Liver (tissue), 9 donors: Measurements from ENCODE around the gene DEAF1. TPM values are rescaled to one million over a fixed set of nuclear protein-coding genes. Genes with fewer than 3 reads are reported as not detected.
A peak's percentile ranks its signal among the peaks of the same experiment; 100 is the strongest.

Source experiments
- DNase-seq: peaks from one replicate; pipeline ENCODE4 v3.0.0-alpha.2; 2017; ENCODE audit warnings: low spot score
- H3K27ac ChIP-seq, 2 donors: one replicate each; pipeline ENCODE4 v1.7.0; 2013; ENCODE audit warnings: inconsistent platforms in 2 of 2, low read length in 2 of 2, control low read depth in 1 of 2, low read depth in 1 of 2, mild to moderate bottlenecking in 1 of 2
- H3K27me3 ChIP-seq, 4 donors: one replicate each; pipeline versions ENCODE4 v1.6.1 to v1.7.0; 2013; ENCODE audit warnings: low read length in 3 of 4, inconsistent platforms in 1 of 4, mild to moderate bottlenecking in 1 of 4, moderate library complexity in 1 of 4; ENCODE audit not compliant: control insufficient read depth in 4 of 4, insufficient read depth in 4 of 4
- H3K36me3 ChIP-seq, 4 donors: one replicate each; pipeline versions ENCODE4 v1.6.1 to v1.7.0; 2013; ENCODE audit warnings: low read length in 3 of 4, mild to moderate bottlenecking in 3 of 4, low read depth in 1 of 4, moderate library complexity in 1 of 4; ENCODE audit not compliant: control insufficient read depth in 4 of 4, insufficient read depth in 3 of 4
- H3K4me1 ChIP-seq, 4 donors: one replicate each; pipeline versions ENCODE4 v1.6.1 to v1.7.0; 2013; ENCODE audit warnings: low read length in 3 of 4, mild to moderate bottlenecking in 3 of 4, moderate library complexity in 1 of 4; ENCODE audit not compliant: control insufficient read depth in 4 of 4, insufficient read depth in 4 of 4
- H3K4me3 ChIP-seq, 3 donors: one replicate each; pipeline versions ENCODE4 v1.6.1 to v1.7.0; 2013; ENCODE audit warnings: low read length in 3 of 3, control low read depth in 1 of 3, low read depth in 1 of 3, mild to moderate bottlenecking in 1 of 3
- H3K9ac ChIP-seq, 2 donors: one replicate each; pipeline ENCODE4 v1.7.0; 2013; ENCODE audit warnings: low read length in 2 of 2, mild to moderate bottlenecking in 2 of 2, moderate library complexity in 2 of 2, control low read depth in 1 of 2, low read depth in 1 of 2
- H3K9me3 ChIP-seq, 4 donors: one replicate each; pipeline versions ENCODE4 v1.6.1 to v1.7.0; 2013; ENCODE audit warnings: low read length in 3 of 4; ENCODE audit not compliant: control insufficient read depth in 4 of 4
- EGR1 ChIP-seq, 2 donors: IDR thresholded peaks; 2 replicates each; pipeline ENCODE4 v1.6.1; 2016 to 2018; ENCODE audit warnings: antibody characterized with exemption in 2 of 2, low read depth in 2 of 2
- FOXA1 ChIP-seq: IDR thresholded peaks from 2 replicates; pipeline ENCODE4 v1.6.1; 2016; ENCODE audit warnings: antibody characterized with exemption
- GABPA ChIP-seq, 2 donors: IDR thresholded peaks in 1 of 2; conservative IDR thresholded peaks in 1 of 2; 2 replicates each; pipeline ENCODE4 v1.6.1; 2016; ENCODE audit warnings: antibody characterized with exemption in 2 of 2, mild to moderate bottlenecking in 1 of 2, moderate library complexity in 1 of 2
- HNF4G ChIP-seq: IDR thresholded peaks from 2 replicates; pipeline ENCODE4 v1.6.1; 2016; ENCODE audit warnings: antibody characterized with exemption
- JUND ChIP-seq, 2 donors: IDR thresholded peaks; 2 replicates each; pipeline ENCODE4 v1.6.1; 2016; ENCODE audit warnings: antibody characterized with exemption in 2 of 2
- RAD21 ChIP-seq, 2 donors: IDR thresholded peaks; 2 replicates each; pipeline ENCODE4 v1.6.1; 2016; ENCODE audit warnings: antibody characterized with exemption in 2 of 2, mild to moderate bottlenecking in 2 of 2
- RXRA ChIP-seq, 2 donors: IDR thresholded peaks; 2 replicates each; pipeline ENCODE4 v1.6.1; 2017 to 2018; ENCODE audit warnings: antibody characterized with exemption in 2 of 2, mild to moderate bottlenecking in 1 of 2
- SP1 ChIP-seq: IDR thresholded peaks from 2 replicates; pipeline ENCODE4 v1.6.1; 2018; ENCODE audit warnings: antibody characterized with exemption, mild to moderate bottlenecking
- TAF1 ChIP-seq: conservative IDR thresholded peaks from 2 replicates; pipeline ENCODE4 v1.6.1; 2016; ENCODE audit warnings: antibody characterized with exemption, mild to moderate bottlenecking
- YY1 ChIP-seq: IDR thresholded peaks from 2 replicates; pipeline ENCODE4 v1.6.1; 2016; ENCODE audit warnings: antibody characterized with exemption, mild to moderate bottlenecking
- WGBS: extraction: QIAGEN DNeasy Blood & Tissue Kit; methylation state at CpG from one replicate; pipeline ENCODE4 v1.1.7; 2013; 5-methylcytosine and 5-hydroxymethylcytosine counted together
- polyA plus RNA-seq, 2 donors: library from polyadenylated mRNA; stranded (reverse) in 1 of 2; unstranded in 1 of 2; fragments of 200-250 nt in 1 of 2; fragments of >200 nt in 1 of 2; fragmentation: Nextera tagmentation in 1 of 2; extraction: Ambion mirVana in 1 of 2; gene quantifications; one replicate each; pipeline versions ENCODE4 v1.2.1 to v1.2.3, GENCODE V29; 2013 to 2015
- total RNA-seq, 2 donors: library from RNA; depleted of rRNA; stranded (reverse); fragments of >200 nt; gene quantifications; one replicate each; pipeline ENCODE4 v1.2.3, GENCODE V29; 2014
- TF ChIP-seq, protein P1 (sequence below): IDR thresholded peaks from 2 replicates; pipeline ENCODE4 v1.6.1; 2016; ENCODE audit warnings: antibody characterized with exemption
- TF ChIP-seq, protein P2 (sequence below): IDR thresholded peaks from 2 replicates; pipeline ENCODE4 v1.6.1; 2016; ENCODE audit warnings: antibody characterized with exemption
- donor health status: healthy.
- donor health status: healthy.
- donor health status: healthy.
- donor health status: healthy.
- donor health status: healthy.

DEAF1 gene
- total and polyA plus RNA-seq, 4 donors, result 7.0 to 11.4 (median 10.1) TPM

DNA sequence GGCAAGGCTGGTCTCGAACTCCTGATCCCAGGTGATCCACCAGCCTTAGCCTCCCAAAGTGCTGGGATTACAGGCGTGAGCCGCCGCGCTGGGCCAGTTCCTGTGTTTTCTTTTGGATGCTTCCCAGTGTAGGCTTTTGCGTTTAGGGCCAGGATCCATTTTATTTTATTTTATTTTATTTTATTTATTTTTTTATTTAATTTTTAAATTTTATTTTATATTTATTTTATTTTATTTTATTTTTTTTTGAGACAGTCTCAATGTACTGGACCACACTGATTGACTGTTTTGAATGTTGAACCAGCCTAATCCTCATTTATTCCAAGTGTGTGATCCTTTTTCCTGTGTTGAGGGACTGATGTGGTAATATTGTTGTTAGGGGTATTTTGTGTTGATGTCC is 19.4 kb upstream of the DEAF1 start:
- Histone ChIP-seq H3K9ac (no peak overlapping the region), H3K4me3 (no peak overlapping the region)
- TF ChIP-seq TAF1, result no peak
- no peak for TF ChIP-seq RAD21 (IDR thresholded peaks at IDR 0.05)
- no peak for TF ChIP-seq SP1
- no peak for TF ChIP-seq EGR1 (IDR thresholded peaks at IDR 0.05; ENCODE audit: low read depth in 2 of 2)

DNA sequence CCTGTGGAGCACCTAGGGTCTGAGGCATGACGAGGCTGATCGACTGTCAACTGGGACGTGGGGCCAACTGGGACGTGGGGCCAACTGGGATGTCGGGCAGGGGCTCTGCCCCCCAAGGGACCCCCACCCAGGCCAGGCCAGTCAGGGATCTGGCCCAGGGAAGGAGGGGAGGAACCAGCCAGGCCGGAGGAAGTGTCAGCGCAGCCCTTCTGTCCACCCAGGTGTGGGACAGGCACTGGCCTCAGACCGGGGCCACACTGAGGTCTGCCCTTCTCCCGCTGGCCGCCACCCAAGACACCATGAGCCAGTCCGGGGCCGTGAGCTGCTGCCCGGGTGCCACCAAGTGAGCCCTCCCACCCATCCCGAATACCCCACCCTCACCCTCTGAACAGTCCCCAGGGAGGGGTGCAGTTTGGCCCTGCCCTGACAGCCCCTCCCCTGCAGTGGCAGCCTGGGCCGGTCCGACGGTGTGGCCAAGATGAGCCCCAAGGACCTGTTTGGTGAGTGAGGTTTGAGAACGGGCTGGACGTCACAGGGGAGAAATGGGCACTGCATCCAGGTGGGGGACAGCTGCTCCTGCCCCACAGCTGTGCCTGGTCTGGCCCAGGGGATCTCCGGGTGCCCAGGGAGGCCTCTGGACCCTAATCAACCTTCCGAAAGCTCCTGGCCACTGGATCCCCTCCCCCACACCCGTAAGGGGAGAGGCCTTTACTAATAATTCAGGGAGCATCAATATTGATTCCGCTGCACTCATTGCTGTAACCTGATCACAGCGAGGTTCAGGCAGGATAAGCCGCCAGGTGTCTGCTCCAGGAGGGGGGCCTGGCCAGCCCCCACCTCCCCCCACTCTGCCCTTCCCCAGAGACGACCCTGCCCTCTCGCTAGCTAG is 14.3 kb upstream of the DEAF1 start:
- no peak for DNase-seq
- whole genome bisulfite sequencing, result 44% methylated on average over 27 of the region's 27 CpGs
- Histone ChIP-seq H3K27ac (peak overlapping the region; percentile 38 to 66), H3K4me1 (peaks cover 21 to 65% (median 48%) of the 10 kb centered on the region in 4 donors), H3K9ac (peak overlapping the region in 1 of 2 donors; percentile 26), H3K27me3 (no peaks in the 10 kb centered on the region), H3K9me3 (no peaks in the 10 kb centered on the region), H3K4me3 (no peak overlapping the region), H3K36me3 (peaks cover 0 to 2% (median 0%) of the 10 kb centered on the region in 4 donors)
- TF ChIP-seq JUND (IDR thresholded peaks at IDR 0.05) (no peak), EGR1 (IDR thresholded peaks at IDR 0.05; ENCODE audit: low read depth in 2 of 2) (no peak), GABPA (IDR thresholded peaks at IDR 0.05 in 1 of 2, conservative IDR thresholded peaks at IDR 0.05 in 1 of 2) (no peak), HNF4G (no peak), FOXA1 (no peak)
- TF ChIP-seq, protein P1, sequence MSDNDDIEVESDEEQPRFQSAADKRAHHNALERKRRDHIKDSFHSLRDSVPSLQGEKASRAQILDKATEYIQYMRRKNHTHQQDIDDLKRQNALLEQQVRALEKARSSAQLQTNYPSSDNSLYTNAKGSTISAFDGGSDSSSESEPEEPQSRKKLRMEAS, result no peak

More for the DNA sequence above, 19.4 kb upstream of the DEAF1 start:
- H3K27ac ChIP-seq, result no peak overlapping the region
- H3K27me3 ChIP-seq, result no peaks in the 10 kb centered on the region
- DNase-seq, result no peak
- H3K36me3 ChIP-seq, result peaks cover 0 to 4% (median 2%) of the 10 kb centered on the region in 4 donors
- peaks cover 12 to 32% (median 29%) of the 10 kb centered on the region in 4 donors for H3K4me1 ChIP-seq
- WGBS, result 98% methylated on average over 6 of the region's 6 CpGs
- H3K9me3 ChIP-seq, result no peaks in the 10 kb centered on the region

DNA sequence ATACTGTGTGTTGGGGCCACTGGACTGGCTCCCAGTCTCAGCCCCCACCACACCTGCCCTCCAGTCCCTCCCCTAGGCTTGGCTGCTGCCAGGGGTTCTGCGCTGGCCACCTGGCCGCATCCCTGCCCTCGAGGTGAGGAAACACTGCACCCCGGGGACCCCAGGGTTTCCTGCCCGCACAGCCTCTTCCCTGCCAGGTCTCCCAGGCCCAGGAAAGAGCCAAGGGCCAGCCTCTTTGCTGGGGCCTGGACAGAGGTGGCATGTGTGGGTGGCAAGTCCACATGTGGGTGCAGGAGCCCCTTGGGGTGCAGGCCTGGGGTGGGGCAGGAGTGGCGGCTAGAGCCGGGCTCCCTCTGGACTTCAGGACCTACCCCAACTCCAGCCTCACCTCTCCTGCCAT is 13.5 kb upstream of the DEAF1 start:
- Histone ChIP-seq H3K4me1 (peaks cover 24 to 74% (median 55%) of the 10 kb centered on the region in 4 donors), H3K9me3 (no peaks in the 10 kb centered on the region), H3K9ac (no peak overlapping the region), H3K4me3 (no peak overlapping the region), H3K27ac (peak overlapping the region; percentile 17 to 96), H3K36me3 (peaks cover 0 to 2% (median 0%) of the 10 kb centered on the region in 4 donors), H3K27me3 (no peaks in the 10 kb centered on the region)
- 67% methylated on average over 7 of the region's 7 CpGs for WGBS
- no peak for DNase-seq
- no peak for TF ChIP-seq YY1
- TF ChIP-seq, protein P2, sequence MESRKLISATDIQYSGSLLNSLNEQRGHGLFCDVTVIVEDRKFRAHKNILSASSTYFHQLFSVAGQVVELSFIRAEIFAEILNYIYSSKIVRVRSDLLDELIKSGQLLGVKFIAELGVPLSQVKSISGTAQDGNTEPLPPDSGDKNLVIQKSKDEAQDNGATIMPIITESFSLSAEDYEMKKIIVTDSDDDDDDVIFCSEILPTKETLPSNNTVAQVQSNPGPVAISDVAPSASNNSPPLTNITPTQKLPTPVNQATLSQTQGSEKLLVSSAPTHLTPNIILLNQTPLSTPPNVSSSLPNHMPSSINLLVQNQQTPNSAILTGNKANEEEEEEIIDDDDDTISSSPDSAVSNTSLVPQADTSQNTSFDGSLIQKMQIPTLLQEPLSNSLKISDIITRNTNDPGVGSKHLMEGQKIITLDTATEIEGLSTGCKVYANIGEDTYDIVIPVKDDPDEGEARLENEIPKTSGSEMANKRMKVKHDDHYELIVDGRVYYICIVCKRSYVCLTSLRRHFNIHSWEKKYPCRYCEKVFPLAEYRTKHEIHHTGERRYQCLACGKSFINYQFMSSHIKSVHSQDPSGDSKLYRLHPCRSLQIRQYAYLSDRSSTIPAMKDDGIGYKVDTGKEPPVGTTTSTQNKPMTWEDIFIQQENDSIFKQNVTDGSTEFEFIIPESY, result no peak
- TF ChIP-seq HNF4G, result no peak
- TF ChIP-seq GABPA (IDR thresholded peaks at IDR 0.05 in 1 of 2, conservative IDR thresholded peaks at IDR 0.05 in 1 of 2), result no peak
- no peak for TF ChIP-seq EGR1 (IDR thresholded peaks at IDR 0.05; ENCODE audit: low read depth in 2 of 2)
- TF ChIP-seq RXRA (IDR thresholded peaks at IDR 0.05), result no peak
- no peak for TF ChIP-seq SP1
